HG03159 (cell line): ENCODE results near the gene RUSF1.
A peak's percentile ranks its signal among the peaks of the same experiment; 100 is the strongest.

Experiments
- ATAC-seq: cut with Tn5 transposase; IDR thresholded peaks from one replicate; pipeline ENCODE4 v1.9.1; 2021; ENCODE audit warnings: mild to moderate bottlenecking, moderate library complexity; ENCODE audit not compliant: unreplicated experiment

The RUSF1 gene

GRCh38 chr16:31471241-31471874 is 36.8 kb downstream of the RUSF1 start:
- ATAC-seq, result no peak

GRCh38 chr16:31470615-31471014 is 37.6 kb downstream of the RUSF1 start:
- no peak for ATAC-seq

- no peak for ATAC-seq
Measured at GRCh38 chr16:31467858-31468257, 40.3 kb downstream of the RUSF1 start.

GRCh38 chr16:31467151-31467773 is 40.9 kb downstream of the RUSF1 start:
- ATAC-seq, result peak; percentile 49

GRCh38 chr16:31466381-31466841 is 41.8 kb downstream of the RUSF1 start:
- ATAC-seq, result no peak

GRCh38 chr16:31465788-31466370 is 42.3 kb downstream of the RUSF1 start:
- ATAC-seq, result no peak

- ATAC-seq, result no peak
Measured at GRCh38 chr16:31464781-31465260, 43.4 kb downstream of the RUSF1 start.

- no peak for ATAC-seq
Measured at GRCh38 chr16:31464348-31464769, 43.8 kb downstream of the RUSF1 start.

- ATAC-seq, result no peak
Measured at GRCh38 chr16:31461921-31462804, 46.0 kb downstream of the RUSF1 start.

- ATAC-seq, result no peak
Measured at GRCh38 chr16:31461201-31461920, 46.8 kb downstream of the RUSF1 start.

GRCh38 chr16:31460582-31461002 is 47.6 kb downstream of the RUSF1 start:
- no peak for ATAC-seq

- ATAC-seq, result peak; percentile 67
Measured at GRCh38 chr16:31459687-31460581, 48.3 kb downstream of the RUSF1 start.

- peak; percentile 72 for ATAC-seq
Measured at GRCh38 chr16:31458844-31459686, 49.1 kb downstream of the RUSF1 start, which contains the start of gene ARMC5. ARMC5 (plus strand) TSS chr16:31459501; CDS start chr16:31459525, 24 bp downstream.

GRCh38 chr16:31458073-31458843 is 49.9 kb downstream of the RUSF1 start:
- ATAC-seq, result no peak

GRCh38 chr16:31456988-31457360 is 51.2 kb downstream of the RUSF1 start:
- ATAC-seq, result no peak

GRCh38 chr16:31455601-31456314 is 52.4 kb downstream of the RUSF1 start:
- ATAC-seq, result no peak
